Mucosa of gallbladder (tissue), 1 donor: Measurements from ENCODE around the gene AHCY. TPM values are rescaled to one million over a fixed set of nuclear protein-coding genes. Genes with fewer than 3 reads are reported as not detected.

Experiments used
- DNase-seq: peaks from one replicate; pipeline ENCODE4 v3.0.0-alpha.2; 2020; ENCODE audit warnings: low spot score
- total RNA-seq: library from RNA; stranded (reverse); gene quantifications from one replicate; pipeline ENCODE4 v1.2.1, GENCODE V29; 2021
- donor health status: DM: no; HTN: no; CAD: no.

The AHCY gene
- total RNA-seq, 1 donor from 2014 or later = 70.9 TPM

GRCh38 chr20:34324541-34324940 is 21.4 kb upstream of the AHCY start:
- no peak for DNase-seq

GRCh38 chr20:34322267-34323105 is 19.3 kb upstream of the AHCY start:
- no peak for DNase-seq

- DNase-seq = no peak
Measured at GRCh38 chr20:34320861-34321260, 17.7 kb upstream of the AHCY start.

- DNase-seq = peak; percentile 22
Measured at GRCh38 chr20:34318609-34319443, 15.7 kb upstream of the AHCY start.

GRCh38 chr20:34316196-34316814 is 13.2 kb upstream of the AHCY start:
- DNase-seq = no peak

GRCh38 chr20:34315236-34315635 is 12.1 kb upstream of the AHCY start:
- DNase-seq = no peak

- peak; percentile 89 for DNase-seq
Measured at GRCh38 chr20:34312544-34313217, 9.5 kb upstream of the AHCY start.

GRCh38 chr20:34312024-34312460 is 8.9 kb upstream of the AHCY start:
- DNase-seq = no peak

GRCh38 chr20:34311118-34312023 is 8.2 kb upstream of the AHCY start:
- DNase-seq = peak; percentile 60

- DNase-seq = no peak
Measured at GRCh38 chr20:34310481-34311117, 7.4 kb upstream of the AHCY start.

- DNase-seq = no peak
Measured at GRCh38 chr20:34309691-34310090, 6.5 kb upstream of the AHCY start.

- no peak for DNase-seq
Measured at GRCh38 chr20:34305333-34306230, 2.4 kb upstream of the AHCY start.

- DNase-seq = no peak
Measured at GRCh38 chr20:34302312-34302722, 838 bp downstream of the AHCY start.

- DNase-seq = no peak
Measured at GRCh38 chr20:34301587-34302311, 1.4 kb downstream of the AHCY start.

GRCh38 chr20:34300809-34301586 is 2.2 kb downstream of the AHCY start:
- no peak for DNase-seq

- no peak for DNase-seq
Measured at GRCh38 chr20:34300256-34300806, 2.8 kb downstream of the AHCY start.

GRCh38 chr20:34299556-34300255 is 3.4 kb downstream of the AHCY start:
- no peak for DNase-seq
